DOHH2 (cell line): Measurements from ENCODE around the gene SLC12A7.

Experiments
- H3F3A ChIP-seq: fragments of 200-600 bp; sonication (generic), shearing (Covaris generic); 2 replicates; pipeline ENCODE4 v1.6.0; 2016; ENCODE audit warnings: antibody characterized with exemption, mild to moderate bottlenecking; ENCODE audit not compliant: control insufficient read depth, insufficient read depth
- H3K27ac ChIP-seq: fragments of 200-600 bp; sonication (generic); 2 replicates; pipeline ENCODE4 v1.5.1; 2014; ENCODE audit warnings: low read depth, mild to moderate bottlenecking, low read length, moderate library complexity
- H3K27me3 ChIP-seq: fragments of 200-600 bp; sonication (generic); 2 replicates; pipeline ENCODE4 v1.6.1; 2014; ENCODE audit warnings: mild to moderate bottlenecking, low read length, mixed read lengths; ENCODE audit not compliant: control insufficient read depth
- H3K36me3 ChIP-seq: fragments of 200-600 bp; sonication (generic); 2 replicates; pipeline ENCODE4 v1.6.1; 2014; ENCODE audit warnings: mild to moderate bottlenecking, low read length, moderate library complexity, mixed read lengths; ENCODE audit not compliant: control insufficient read depth
- H3K4me1 ChIP-seq: fragments of 200-600 bp; sonication (generic); 2 replicates; pipeline ENCODE4 v1.6.1; 2014; ENCODE audit warnings: mild to moderate bottlenecking, low read length, mixed read lengths; ENCODE audit not compliant: control insufficient read depth
- H3K4me2 ChIP-seq: fragments of 200-600 bp; sonication (generic); 2 replicates; pipeline ENCODE4 v1.6.0; 2014; ENCODE audit warnings: mild to moderate bottlenecking, low read length, moderate library complexity
- H3K4me3 ChIP-seq: fragments of 200-600 bp; sonication (generic); 2 replicates; pipeline ENCODE4 v1.5.1; 2014; ENCODE audit warnings: mild to moderate bottlenecking, low read length, mixed read lengths
- H3K79me2 ChIP-seq: fragments of 200-600 bp; sonication (generic); 2 replicates; pipeline ENCODE4 v1.6.1; 2014; ENCODE audit warnings: mild to moderate bottlenecking, low read length, mixed read lengths; ENCODE audit not compliant: control insufficient read depth
- H3K9me2 ChIP-seq: fragments of 200-600 bp; sonication (generic); replicated peaks from 2 replicates; pipeline ENCODE4 v1.6.1; 2014; ENCODE audit warnings: mild to moderate bottlenecking, low read length, mixed read lengths; ENCODE audit not compliant: control insufficient read depth
- H3K9me3 ChIP-seq: fragments of 200-600 bp; sonication (generic); 2 replicates; pipeline ENCODE4 v1.6.1; 2014; ENCODE audit warnings: antibody characterized with exemption, low read length, mixed read lengths; ENCODE audit not compliant: control insufficient read depth, insufficient read depth
- H4K20me1 ChIP-seq: fragments of 200-600 bp; sonication (generic); 2 replicates; pipeline ENCODE4 v1.6.0; 2014; ENCODE audit warnings: low read depth, mild to moderate bottlenecking, antibody characterized with exemption, low read length, moderate library complexity; ENCODE audit not compliant: control insufficient read depth, insufficient read depth
- EZH2phosphoT487 ChIP-seq: fragments of 200-600 bp; sonication (generic); IDR thresholded peaks from 2 replicates; pipeline ENCODE4 v1.6.1; 2017; ENCODE audit warnings: borderline replicate concordance, mild to moderate bottlenecking, antibody characterized with exemption, low read length, moderate library complexity, mixed read lengths
- TF ChIP-seq, protein P1 (sequence below): fragments of 200-600 bp; sonication (generic); IDR thresholded peaks from one replicate; pipeline ENCODE4 v1.5.1; 2014; ENCODE audit warnings: antibody characterized with exemption, mild to moderate bottlenecking, low read depth, low read length; ENCODE audit not compliant: poor library complexity, severe bottlenecking

The SLC12A7 gene

DNA sequence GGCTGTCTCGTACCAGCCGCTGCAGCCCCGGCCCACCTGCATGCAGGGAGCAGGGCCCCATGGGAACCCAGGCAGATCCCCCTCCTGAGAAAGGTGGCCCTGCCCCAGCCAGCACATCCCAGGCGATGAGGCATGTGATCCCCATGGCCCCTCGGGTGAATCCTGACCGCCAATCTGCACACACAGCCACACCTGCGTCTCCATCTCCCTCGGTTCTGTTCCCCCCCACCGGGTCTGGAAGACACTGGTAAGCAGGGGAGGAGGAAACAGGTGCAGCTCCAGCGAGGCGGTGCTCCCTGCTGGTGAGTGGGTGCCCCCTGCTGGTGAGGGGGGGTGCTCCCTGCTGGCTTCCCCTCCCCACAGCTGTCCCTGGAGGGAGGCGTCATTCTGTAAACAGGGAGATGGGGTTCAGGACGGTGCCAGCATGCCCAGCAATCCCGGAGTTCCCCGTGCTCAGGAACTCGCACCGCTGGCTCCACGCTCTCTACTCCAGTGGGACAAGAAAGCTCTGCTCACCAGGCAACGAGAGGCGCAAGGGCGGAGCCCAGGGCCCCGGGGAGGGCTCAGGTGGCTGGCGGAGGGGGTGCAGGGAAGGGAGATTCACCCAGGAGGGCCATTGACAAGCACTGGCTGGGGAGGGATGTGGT lies 28.4 kb upstream of the SLC12A7 start:
- no peaks in the 10 kb centered on the region for H3K79me2 ChIP-seq
- peak overlapping the region; percentile 4; the same call in 1 of the 2 replicates for H3K4me3 ChIP-seq
- no peak overlapping the region for H3K27ac ChIP-seq
- H4K20me1 ChIP-seq, result peaks cover 5% of the 10 kb centered on the region; the same call in 1 of the 2 replicates
- peaks cover 19% of the 10 kb centered on the region for H3K4me1 ChIP-seq
- no peaks in the 10 kb centered on the region for H3K27me3 ChIP-seq
- H3K9me3 ChIP-seq, result no peaks in the 10 kb centered on the region
- no peak for TF ChIP-seq EZH2phosphoT487
- TF ChIP-seq, protein P1, sequence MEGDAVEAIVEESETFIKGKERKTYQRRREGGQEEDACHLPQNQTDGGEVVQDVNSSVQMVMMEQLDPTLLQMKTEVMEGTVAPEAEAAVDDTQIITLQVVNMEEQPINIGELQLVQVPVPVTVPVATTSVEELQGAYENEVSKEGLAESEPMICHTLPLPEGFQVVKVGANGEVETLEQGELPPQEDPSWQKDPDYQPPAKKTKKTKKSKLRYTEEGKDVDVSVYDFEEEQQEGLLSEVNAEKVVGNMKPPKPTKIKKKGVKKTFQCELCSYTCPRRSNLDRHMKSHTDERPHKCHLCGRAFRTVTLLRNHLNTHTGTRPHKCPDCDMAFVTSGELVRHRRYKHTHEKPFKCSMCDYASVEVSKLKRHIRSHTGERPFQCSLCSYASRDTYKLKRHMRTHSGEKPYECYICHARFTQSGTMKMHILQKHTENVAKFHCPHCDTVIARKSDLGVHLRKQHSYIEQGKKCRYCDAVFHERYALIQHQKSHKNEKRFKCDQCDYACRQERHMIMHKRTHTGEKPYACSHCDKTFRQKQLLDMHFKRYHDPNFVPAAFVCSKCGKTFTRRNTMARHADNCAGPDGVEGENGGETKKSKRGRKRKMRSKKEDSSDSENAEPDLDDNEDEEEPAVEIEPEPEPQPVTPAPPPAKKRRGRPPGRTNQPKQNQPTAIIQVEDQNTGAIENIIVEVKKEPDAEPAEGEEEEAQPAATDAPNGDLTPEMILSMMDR, result peak; percentile 97
- H3K4me2 ChIP-seq, result peak overlapping the region; percentile 56
- H3F3A ChIP-seq, result no peaks in the 10 kb centered on the region
- H3K36me3 ChIP-seq, result no peaks in the 10 kb centered on the region
- no peaks in the 10 kb centered on the region for H3K9me2 ChIP-seq

GRCh38 chr5:1139331-1140170 lies 27.7 kb upstream of the SLC12A7 start:
- Histone ChIP-seq H3K36me3 (no peaks in the 10 kb centered on the region), H3K4me1 (peaks cover 26% of the 10 kb centered on the region), H3K27ac (no peak overlapping the region), H3K79me2 (no peaks in the 10 kb centered on the region), H3K4me2 (peak overlapping the region; percentile 56), H3K9me3 (no peaks in the 10 kb centered on the region), H3K9me2 (no peaks in the 10 kb centered on the region), H3K4me3 (peak overlapping the region; percentile 4; the same call in 1 of the 2 replicates), H3F3A (no peaks in the 10 kb centered on the region), H3K27me3 (no peaks in the 10 kb centered on the region), H4K20me1 (peaks cover 5% of the 10 kb centered on the region; the same call in 1 of the 2 replicates)
- TF ChIP-seq, protein P1, result no peak
- no peak for TF ChIP-seq EZH2phosphoT487

DNA sequence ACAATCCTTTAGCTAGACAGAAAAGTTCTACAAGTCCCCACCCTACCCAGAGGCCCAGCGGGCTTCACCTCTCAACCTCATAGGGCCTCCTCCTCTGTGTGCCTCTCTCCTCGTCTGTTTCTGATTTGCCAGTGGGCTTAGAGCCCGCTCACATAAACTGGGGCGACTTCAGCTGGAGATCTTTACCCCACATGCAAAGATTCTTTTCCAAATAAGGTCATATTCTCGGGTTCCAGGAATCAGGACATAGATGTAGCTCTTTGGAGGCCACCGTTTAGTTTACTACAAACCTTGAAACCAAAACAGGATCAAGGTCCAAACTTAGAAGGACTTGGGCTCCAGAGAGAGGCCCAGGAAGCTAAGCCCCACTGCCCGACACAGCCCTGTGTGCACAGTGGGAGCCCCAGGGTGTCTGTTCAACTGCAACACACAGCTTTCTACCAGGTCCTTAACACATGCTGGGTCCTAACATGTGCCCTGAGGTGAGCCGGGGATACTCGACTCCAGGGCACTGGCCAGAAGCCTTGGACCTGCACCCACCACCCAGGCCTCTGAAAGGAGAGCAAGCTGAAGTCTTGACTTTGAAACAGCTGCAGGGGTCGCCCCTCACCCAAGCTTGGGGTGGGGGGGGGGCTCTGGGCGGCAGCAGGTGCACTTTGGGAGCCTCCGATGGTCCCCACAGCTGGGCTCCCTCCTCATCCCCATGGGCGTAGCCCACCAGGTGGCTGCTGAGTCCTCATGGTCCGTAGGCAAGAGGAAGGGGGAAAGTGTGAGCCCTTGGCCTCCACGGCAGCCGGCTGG lies 26.8 kb upstream of the SLC12A7 start:
- TF ChIP-seq EZH2phosphoT487, result no peak
- TF ChIP-seq, protein P1, result no peak
- H3K79me2 ChIP-seq, result no peaks in the 10 kb centered on the region
- H3K4me3 ChIP-seq, result no peak overlapping the region
- peaks cover 5% of the 10 kb centered on the region; the same call in 1 of the 2 replicates for H4K20me1 ChIP-seq
- H3K36me3 ChIP-seq, result no peaks in the 10 kb centered on the region
- H3F3A ChIP-seq, result peaks cover 3% of the 10 kb centered on the region; the same call in 1 of the 2 replicates
- H3K4me2 ChIP-seq, result no peak overlapping the region
- H3K27ac ChIP-seq, result no peak overlapping the region
- no peaks in the 10 kb centered on the region for H3K9me3 ChIP-seq
- no peaks in the 10 kb centered on the region for H3K9me2 ChIP-seq
- H3K4me1 ChIP-seq, result peaks cover 35% of the 10 kb centered on the region
- no peaks in the 10 kb centered on the region for H3K27me3 ChIP-seq
